HG02623 (cell line): ENCODE results near the gene NUMB.
"Not testable (repeated sequence)": the region's sequence is repeated elsewhere in the genome, so short reads cannot be mapped to it uniquely, and the experiment has no call there.

Experiments
- ATAC-seq: cut with Tn5 transposase; IDR thresholded peaks from one replicate; pipeline ENCODE4 v1.9.1; 2021; ENCODE audit warnings: moderate library complexity; ENCODE audit not compliant: unreplicated experiment

The NUMB gene

DNA sequence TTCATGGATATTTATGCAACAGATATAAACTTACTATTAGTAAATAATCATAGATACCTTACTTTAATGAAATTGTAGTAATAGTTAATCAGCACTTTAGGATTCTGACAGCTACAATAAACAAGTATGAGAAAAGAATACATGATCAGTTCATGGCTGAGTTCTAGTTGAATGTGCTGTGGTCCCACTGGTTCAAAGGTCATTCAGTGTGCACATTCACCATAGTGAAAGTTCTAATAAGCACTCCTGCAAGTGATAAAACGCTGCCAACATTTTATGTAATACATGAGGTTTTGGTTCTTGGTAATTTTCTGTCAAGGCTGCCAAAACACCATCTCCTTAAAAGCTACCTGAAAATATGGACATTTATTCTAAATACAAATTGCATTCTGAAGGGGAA, 92.6 kb downstream of the NUMB start:
- no peak for ATAC-seq

DNA sequence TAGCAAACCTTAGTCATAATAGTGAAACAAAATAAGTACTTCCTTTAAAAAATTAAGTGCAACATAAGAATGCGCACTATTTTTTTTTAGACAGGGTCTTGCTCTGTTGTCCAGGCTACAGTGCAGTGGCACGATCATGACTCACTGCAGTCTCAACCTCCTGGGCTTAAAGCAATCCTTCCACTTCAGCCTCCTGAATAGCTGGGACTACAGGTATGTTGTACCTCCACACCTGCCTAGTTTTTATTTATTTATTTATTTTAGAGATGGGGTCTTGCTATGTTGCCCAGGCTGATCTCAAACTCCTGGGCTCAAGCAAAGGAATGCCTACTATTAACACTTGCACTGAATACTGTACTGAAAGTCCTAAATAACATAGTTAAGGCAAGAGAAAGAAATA, 93.8 kb downstream of the NUMB start:
- ATAC-seq: no peak

- ATAC-seq: no peak
Measured at GRCh38 chr14:73359445-73359844, 98.9 kb downstream of the NUMB start.

- no peak for ATAC-seq
Measured at GRCh38 chr14:73358187-73358586, 100.2 kb downstream of the NUMB start.

- ATAC-seq: not testable (repeated sequence)
Measured at GRCh38 chr14:73349091-73349490, 109.3 kb downstream of the NUMB start.

DNA sequence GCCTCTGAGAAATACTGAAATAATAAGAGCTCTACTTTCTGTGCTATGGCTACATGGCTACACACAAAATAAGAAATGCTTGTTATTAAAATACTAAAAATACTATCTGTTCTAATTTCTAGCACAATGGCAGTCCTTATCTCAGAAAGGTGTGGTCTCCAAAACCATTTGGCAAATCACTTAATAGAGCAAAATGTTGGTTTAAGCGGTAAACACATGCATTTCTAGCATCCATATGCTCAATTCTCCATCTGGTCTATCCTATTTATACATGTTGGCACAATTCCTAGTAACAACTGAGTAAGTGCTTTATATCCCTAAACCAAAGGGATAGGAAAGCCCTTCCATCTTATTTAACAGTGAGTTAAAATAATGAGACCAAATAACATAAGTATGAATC, 114.0 kb downstream of the NUMB start:
- no peak for ATAC-seq

GRCh38 chr14:73342670-73343069, 115.7 kb downstream of the NUMB start:
- ATAC-seq: no peak

GRCh38 chr14:73339846-73340595, 118.3 kb downstream of the NUMB start:
- no peak for ATAC-seq

DNA sequence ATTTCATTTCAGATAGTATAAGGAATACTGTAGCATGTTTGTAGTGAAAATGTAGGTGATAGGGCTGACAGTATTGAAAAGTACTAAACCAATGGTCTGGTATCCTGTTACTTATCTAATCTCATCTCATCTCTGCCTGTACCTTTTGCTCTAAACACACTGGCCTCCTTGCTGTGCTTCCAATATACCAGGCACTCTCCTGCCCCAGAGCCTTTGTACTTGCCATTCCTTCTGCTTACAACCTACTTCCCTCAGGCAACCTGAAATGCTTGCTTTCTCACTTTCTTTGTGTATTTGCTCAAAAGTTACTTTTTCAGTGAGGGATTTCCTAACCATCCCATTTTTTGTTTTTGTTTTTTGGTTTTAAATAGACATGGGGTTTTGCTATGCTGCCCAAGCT, 119.1 kb downstream of the NUMB start:
- ATAC-seq: no peak

DNA sequence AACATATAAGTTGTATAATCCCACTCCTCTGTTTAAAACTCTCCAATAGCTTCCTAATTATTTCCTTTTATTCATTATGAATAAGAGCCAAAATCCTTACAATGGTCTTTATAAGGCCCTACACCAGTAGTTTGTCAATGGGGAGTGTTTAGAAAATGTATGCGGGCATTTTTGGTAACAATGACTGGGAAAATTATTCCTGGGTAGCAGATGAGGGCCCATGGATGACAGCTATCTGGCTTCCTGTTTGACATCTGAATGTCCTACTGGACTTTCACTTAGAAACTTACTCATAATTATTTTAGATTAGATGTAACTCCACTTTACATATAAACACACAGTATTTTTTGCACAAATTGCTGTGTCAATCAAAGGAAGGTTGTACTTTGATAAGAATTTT, 119.8 kb downstream of the NUMB start:
- ATAC-seq: no peak

GRCh38 chr14:73333031-73333430, 125.3 kb downstream of the NUMB start:
- no peak for ATAC-seq

- no peak for ATAC-seq
Measured at GRCh38 chr14:73325630-73326299, 132.6 kb downstream of the NUMB start.

GRCh38 chr14:73325063-73325462, 133.3 kb downstream of the NUMB start:
- no peak for ATAC-seq

DNA sequence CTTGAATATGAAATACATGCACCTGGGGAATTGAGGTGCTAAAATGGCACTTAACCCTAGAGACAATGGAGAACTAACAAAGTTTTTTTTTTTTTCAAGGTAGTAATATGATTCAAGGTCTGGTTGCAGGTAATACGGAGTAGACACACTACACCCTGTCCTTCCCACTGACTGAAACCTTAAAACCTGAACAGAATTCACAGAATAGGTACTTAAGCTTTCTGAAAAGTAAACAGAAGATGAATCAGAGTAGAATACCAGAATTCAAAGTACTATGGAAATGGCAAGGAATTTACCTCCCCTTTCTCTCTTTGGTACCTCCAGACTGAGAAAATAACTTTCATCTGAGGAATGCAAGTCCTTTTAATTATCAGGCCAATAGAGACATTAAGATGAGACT, 133.8 kb downstream of the NUMB start:
- no peak for ATAC-seq

DNA sequence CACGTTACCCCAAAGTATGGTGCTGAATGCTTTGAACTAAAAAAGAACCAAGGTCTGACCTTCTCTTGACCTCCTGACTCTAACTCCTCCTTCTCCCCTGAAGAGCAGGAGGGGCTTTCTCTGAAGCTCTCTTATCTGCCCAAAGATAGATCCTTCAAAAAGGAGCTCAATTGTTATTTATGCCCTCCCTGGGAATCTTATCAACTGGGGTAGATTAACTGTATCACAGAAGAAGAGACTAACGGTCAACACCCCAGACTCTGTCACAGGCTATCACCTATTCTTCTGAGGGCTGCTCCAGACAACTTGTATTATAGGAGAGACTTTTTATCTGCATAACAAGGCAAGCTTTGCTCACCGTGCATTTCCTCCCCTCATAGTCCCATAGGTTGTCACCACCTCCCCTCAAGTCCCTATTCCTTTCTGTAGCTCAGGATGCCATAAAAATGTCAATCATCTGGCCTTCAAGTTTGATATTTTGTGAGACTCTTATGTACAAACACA, 134.4 kb downstream of the NUMB start:
- no peak for ATAC-seq

DNA sequence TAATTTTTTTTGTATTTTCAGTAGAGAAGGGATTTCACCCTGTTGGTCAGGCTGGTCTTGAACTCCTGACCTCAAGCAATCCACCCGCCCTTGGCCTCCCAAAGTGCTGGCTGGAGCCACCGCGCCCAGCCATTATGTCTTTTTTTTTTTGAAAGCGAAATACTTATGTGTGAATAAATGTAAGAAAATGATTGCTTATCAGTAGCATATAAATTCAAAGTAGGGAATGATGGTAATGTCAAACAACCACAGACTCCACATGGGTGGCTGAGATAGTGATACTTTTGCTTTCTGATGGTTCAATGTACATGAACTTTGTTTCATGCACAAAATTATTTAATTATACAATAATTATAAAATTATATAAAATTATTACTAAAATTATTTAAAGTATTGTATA, 145.2 kb downstream of the NUMB start:
- no peak for ATAC-seq

GRCh38 chr14:73312687-73313086, 145.7 kb downstream of the NUMB start:
- no peak for ATAC-seq

DNA sequence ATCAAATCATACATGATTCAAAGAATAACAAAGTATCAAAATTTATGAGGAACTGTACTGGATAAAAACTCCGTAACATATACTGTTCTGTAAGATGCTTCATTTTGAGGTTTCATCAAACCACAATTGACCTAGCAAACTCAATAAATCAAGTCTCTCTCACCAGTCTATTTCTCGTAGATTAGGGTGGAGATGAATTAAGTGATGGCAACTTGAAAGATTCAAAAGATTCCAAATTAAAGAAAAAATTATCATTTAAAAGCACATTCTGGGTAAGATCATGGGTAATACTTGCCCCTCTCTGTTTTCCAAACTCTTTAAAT, 146.7 kb downstream of the NUMB start:
- no peak for ATAC-seq

DNA sequence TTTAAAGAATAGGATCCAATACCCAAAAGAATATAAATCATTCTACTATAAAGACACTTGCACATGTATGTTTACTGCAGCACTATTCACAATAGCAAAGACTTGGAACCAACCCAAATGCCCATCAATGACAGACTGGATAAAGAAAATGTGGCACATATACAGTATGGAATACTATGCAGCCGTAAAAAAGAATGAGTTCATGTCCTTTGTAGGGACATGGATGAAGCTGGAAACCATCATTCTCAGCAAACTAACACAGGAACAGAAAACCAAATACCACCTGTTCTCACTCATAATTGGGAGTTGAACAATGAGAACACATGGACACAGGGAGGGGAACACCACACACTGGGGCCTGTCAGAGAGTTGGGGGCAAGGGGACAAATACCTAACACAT, 149.1 kb downstream of the NUMB start:
- not testable (repeated sequence) for ATAC-seq

DNA sequence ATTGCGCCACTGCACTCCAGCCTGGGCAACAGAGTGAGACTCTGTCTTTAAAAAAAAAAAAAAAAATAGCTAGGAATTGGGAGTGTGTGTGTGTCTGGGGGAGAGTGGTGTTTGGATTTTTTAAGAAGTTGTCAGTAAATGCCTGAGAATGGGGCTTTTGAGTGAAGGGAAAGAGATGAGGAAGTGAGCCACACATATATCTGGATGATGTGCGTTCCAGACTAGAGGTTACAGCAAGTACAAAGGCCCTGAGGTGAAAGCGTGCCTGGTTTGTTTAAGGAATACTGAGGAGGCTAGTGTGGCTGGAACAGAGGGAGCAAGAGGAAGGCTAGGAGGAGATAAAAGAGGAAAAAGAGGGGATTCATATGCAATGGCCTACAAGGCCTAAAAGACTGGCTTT, 151.1 kb downstream of the NUMB start:
- ATAC-seq: no peak

DNA sequence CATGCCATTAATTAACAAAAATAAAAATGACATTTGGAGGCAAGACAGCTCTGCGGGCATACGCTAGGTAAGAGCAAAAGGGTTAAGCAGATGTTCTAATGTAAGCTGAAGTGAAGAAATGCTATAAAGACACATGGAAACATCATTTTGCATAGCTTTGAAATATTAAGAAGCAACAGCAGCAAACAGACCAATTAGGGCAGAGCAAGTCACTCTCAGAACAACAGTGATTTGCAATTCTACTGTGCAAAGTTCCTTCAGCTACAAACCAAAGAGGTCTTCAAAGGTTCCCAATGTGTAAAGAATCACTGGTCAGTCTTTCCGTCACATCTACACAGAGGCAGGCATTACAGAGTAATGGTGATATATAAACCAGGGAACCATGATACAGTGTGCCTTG, 152.8 kb downstream of the NUMB start:
- no peak for ATAC-seq

- no peak for ATAC-seq
Measured at GRCh38 chr14:73295198-73295796, 163.0 kb downstream of the NUMB start.
